IMR-90 (cell line): Measurements from ENCODE around the gene GSTA2. TPM values are rescaled to one million over a fixed set of nuclear protein-coding genes. Genes with fewer than 3 reads are reported as not detected.

ENCODE experiments used
- ATAC-seq: fragments of 200-7000 bp; cut with Tn5 transposase; 2 replicates; pipeline ENCODE4 v1.9.1; 2020; ENCODE audit warnings: low read depth, mild to moderate bottlenecking, moderate library complexity
- BruUV-seq: library from RNA; stranded (reverse); fragments of 400-500 nt; replicated peaks from 2 replicates; lab custom pipeline; 2021; lab: Mats Ljungman, UMichigan
- CTCF ChIA-PET: fragments of 300-600 bp; formaldehyde crosslinking; extraction: SDS; loops from one replicate; lab custom pipeline; 2021; ENCODE audit warnings: antibody characterized with exemption; lab: Yijun Ruan, JAX
- POLR2A ChIA-PET: fragments of 300-600 bp; sonication (Branson Sonifier 250); formaldehyde crosslinking; loops from one replicate; lab custom pipeline; 2022; ENCODE audit warnings: antibody characterized with exemption; ENCODE audit not compliant: unreplicated experiment; lab: Charles Lee
- DNase-seq: peaks from one replicate; pipeline ENCODE4 v3.0.0; 2013
- H2AFZ ChIP-seq: replicated peaks from 2 replicates; pipeline ENCODE3; 2013; ENCODE audit warnings: low read length, mild to moderate bottlenecking; ENCODE audit not compliant: poor library complexity
- H2AK5ac ChIP-seq: 2 replicates; pipeline ENCODE4 v1.6.1; 2013; ENCODE audit warnings: low read depth, low read length, inconsistent platforms
- H2AK9ac ChIP-seq: replicated peaks from 2 replicates; pipeline ENCODE3; 2013; ENCODE audit warnings: mild to moderate bottlenecking, low read depth, low read length, moderate library complexity; ENCODE audit not compliant: poor library complexity
- H2BK120ac ChIP-seq: 2 replicates; pipeline ENCODE4 v1.6.1; 2013; ENCODE audit warnings: low read depth, low read length, inconsistent platforms
- H2BK15ac ChIP-seq: 3 replicates; pipeline ENCODE4 v1.6.1; 2013; ENCODE audit warnings: low read depth, low read length, inconsistent platforms
- H2BK20ac ChIP-seq: 2 replicates; pipeline ENCODE4 v1.6.1; 2013; ENCODE audit warnings: low read depth, mild to moderate bottlenecking, inconsistent platforms, low read length, moderate library complexity
- H2BK5ac ChIP-seq: 2 replicates; pipeline ENCODE4 v1.6.1; 2013; ENCODE audit warnings: mild to moderate bottlenecking, low read depth, low read length, inconsistent platforms; ENCODE audit not compliant: poor library complexity, severe bottlenecking
- H3K14ac ChIP-seq: replicated peaks from 2 replicates; pipeline ENCODE4 v1.6.1; 2013; ENCODE audit warnings: low read depth, low read length, inconsistent platforms
- H3K18ac ChIP-seq: 2 replicates; pipeline ENCODE4 v1.6.1; 2013; ENCODE audit warnings: low read depth, low read length, control low read depth
- H3K23ac ChIP-seq: 2 replicates; pipeline ENCODE4 v1.6.1; 2013; ENCODE audit warnings: low read depth, low read length, inconsistent platforms
- H3K27ac ChIP-seq: 2 replicates; pipeline ENCODE4 v1.5.1; 2013; ENCODE audit warnings: mild to moderate bottlenecking, control low read depth, low read length; ENCODE audit not compliant: insufficient read depth
- H3K27me3 ChIP-seq: 2 replicates; pipeline ENCODE4 v1.6.1; 2013; ENCODE audit warnings: low read length; ENCODE audit not compliant: control insufficient read depth, insufficient read depth
- H3K36me3 ChIP-seq: 2 replicates; pipeline ENCODE4 v1.6.1; 2013; ENCODE audit warnings: low read length, mixed read lengths; ENCODE audit not compliant: control insufficient read depth, insufficient read depth
- H3K4ac ChIP-seq: 2 replicates; pipeline ENCODE4 v1.6.1; 2013; ENCODE audit warnings: low read depth, low read length, inconsistent platforms
- H3K4me1 ChIP-seq: 2 replicates; pipeline ENCODE4 v1.6.1; 2013; ENCODE audit warnings: low read length, mixed read lengths; ENCODE audit not compliant: control insufficient read depth, insufficient read depth
- H3K4me2 ChIP-seq: 2 replicates; pipeline ENCODE4 v1.6.1; 2013; ENCODE audit warnings: low read depth, mild to moderate bottlenecking, control low read depth, low read length, moderate library complexity
- H3K4me3 ChIP-seq: 2 replicates; pipeline ENCODE4 v1.5.1; 2013; ENCODE audit warnings: low read depth, mild to moderate bottlenecking, control low read depth, low read length, moderate library complexity; ENCODE audit not compliant: insufficient read depth
- H3K56ac ChIP-seq: 2 replicates; pipeline ENCODE4 v1.6.1; 2013; ENCODE audit warnings: low read length, inconsistent platforms; ENCODE audit not compliant: insufficient read depth; ENCODE audit errors: extremely low read depth
- H3K79me1 ChIP-seq, 2 experiments: 2 replicates each; pipeline ENCODE4 v1.6.1; 2013; ENCODE audit warnings: low read length in 2 of 2, inconsistent platforms in 1 of 2, low read depth in 1 of 2
- H3K9ac ChIP-seq: 2 replicates; pipeline ENCODE4 v1.6.1; 2013; ENCODE audit warnings: low read depth, low read length, control low read depth
- H3K9me1 ChIP-seq: 2 replicates; pipeline ENCODE4 v1.6.1; 2013; ENCODE audit warnings: low read length, inconsistent platforms; ENCODE audit not compliant: insufficient read depth
- H3K9me3 ChIP-seq: 2 replicates; pipeline ENCODE4 v1.6.1; 2013; ENCODE audit warnings: low read length; ENCODE audit not compliant: control insufficient read depth, insufficient read depth
- H4K20me1 ChIP-seq: 2 replicates; pipeline ENCODE4 v1.6.1; 2013; ENCODE audit warnings: low read length, inconsistent platforms; ENCODE audit not compliant: insufficient read depth
- H4K5ac ChIP-seq: 2 replicates; pipeline ENCODE4 v1.6.1; 2013; ENCODE audit warnings: mild to moderate bottlenecking, low read depth, low read length, control low read depth
- H4K8ac ChIP-seq, 2 experiments: 2 replicates each; pipeline ENCODE4 v1.6.1; 2013; ENCODE audit warnings: low read depth in 2 of 2, low read length in 2 of 2, control low read depth in 1 of 2, inconsistent platforms in 1 of 2
- H4K91ac ChIP-seq: 2 replicates; pipeline ENCODE4 v1.6.1; 2013; ENCODE audit warnings: low read depth, low read length, inconsistent platforms; ENCODE audit not compliant: insufficient read depth
- MAFK ChIP-seq: IDR thresholded peaks from 2 replicates; pipeline ENCODE4 v1.6.1; 2012; ENCODE audit warnings: low read depth, low read length, improper control_type of control experiment
- MAZ ChIP-seq: IDR thresholded peaks from 2 replicates; pipeline ENCODE4 v1.6.1; 2012; ENCODE audit warnings: low read depth, mild to moderate bottlenecking, low read length, improper control_type of control experiment, moderate library complexity, borderline replicate concordance
- NFE2L2 ChIP-seq: fragments of 150-350 bp; IDR thresholded peaks from 2 replicates; pipeline ENCODE4 v1.6.1; 2016; ENCODE audit warnings: low read depth, mild to moderate bottlenecking, low read length
- SMC3 ChIP-seq: fragments of 150-350 bp; IDR thresholded peaks from 2 replicates; pipeline ENCODE4 v1.6.1; 2016; ENCODE audit warnings: low read depth, mild to moderate bottlenecking, antibody characterized with exemption, low read length, moderate library complexity
- WGBS, 2 experiments: methylation state at CpG; one replicate each; pipeline versions ENCODE4 v1.1.5 to v1.1.7; 2013; ENCODE audit warnings: missing lambda C conversion rate in 2 of 2; ENCODE audit not compliant: insufficient read length in 1 of 2; ENCODE audit errors: extremely low coverage in 2 of 2; 5-methylcytosine and 5-hydroxymethylcytosine counted together
- dilution Hi-C: fragments of 300-500 bp; cut with HindIII; formaldehyde crosslinking; loops from one replicate; pipeline ENCODE4 v1.14.3; 2018; ENCODE audit warnings: low sequenced_read_pairs; ENCODE audit not compliant: unreplicated experiment
- in situ Hi-C: fragments of 300-500 bp; cut with MboI; formaldehyde crosslinking; loops from 3 replicates; pipeline ENCODE4 v1.14.3; 2019; ENCODE audit warnings: low sequenced_read_pairs, inconsistent platforms, mixed read lengths
- intact Hi-C: fragments of 100-400 bp; cut with micrococcal nuclease; formaldehyde crosslinking; loops from 2 replicates; pipeline ENCODE4 v1.10.0; 2022
- polyA plus RNA-seq, 3 experiments: library from polyadenylated mRNA; depleted of rRNA; stranded (reverse); fragments of >200 nt; gene quantifications; 2 replicates each; pipeline ENCODE4 v1.2.3, GENCODE V29; 2012; ENCODE audit warnings: low replicate concordance in 1 of 3
- total RNA-seq: library from RNA; depleted of rRNA; stranded (reverse); fragments of >200 nt; gene quantifications from 2 replicates; pipeline ENCODE4 v1.2.3, GENCODE V29; 2012
- TF ChIP-seq, protein P1 (sequence below): fragments of 150-350 bp; IDR thresholded peaks from 2 replicates; pipeline ENCODE4 v1.6.1; 2016; ENCODE audit warnings: low read depth, mild to moderate bottlenecking, low read length, moderate library complexity, borderline replicate concordance
- TF ChIP-seq, protein P2 (sequence below): conservative IDR thresholded peaks from 2 replicates; pipeline ENCODE4 v1.5.1; 2012; ENCODE audit warnings: mild to moderate bottlenecking, low read depth, low read length, improper control_type of control experiment

Gene GSTA2
- total and polyA plus RNA-seq, 2 of the 4 experiments (the other 2 are of a cell fraction) = not detected

DNA sequence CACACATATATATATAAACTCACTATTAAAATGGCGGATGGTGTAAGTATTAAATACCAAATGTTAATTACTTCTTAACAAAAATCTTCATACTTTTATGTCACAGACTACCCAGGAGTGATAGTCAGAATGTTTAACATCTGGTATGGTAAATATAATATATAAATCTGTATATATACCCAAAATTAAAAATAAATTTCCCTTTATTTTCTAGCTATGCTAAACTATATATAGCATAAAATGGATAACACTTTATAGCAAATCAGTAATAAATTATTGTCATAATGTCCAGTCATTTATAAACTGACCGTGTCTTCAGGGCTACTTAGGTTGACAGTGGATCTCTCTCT, 37.1 kb downstream of the GSTA2 start:
- DNase-seq (no peak), ATAC-seq (no peak)
- Histone ChIP-seq H2BK20ac (no peak overlapping the region), H3K56ac (no peak overlapping the region), H3K9ac (no peak overlapping the region), H3K18ac (no peak overlapping the region), H3K36me3 (no peaks in the 10 kb centered on the region), H3K27ac (no peak overlapping the region), H4K8ac (no peak overlapping the region), H2AK5ac (no peak overlapping the region), H3K4me2 (no peak overlapping the region), H3K23ac (no peak overlapping the region), H3K14ac (no peak overlapping the region), H2AK9ac (no peak overlapping the region), H3K79me1 (no peaks in the 10 kb centered on the region), H2AFZ (no peak overlapping the region), H2BK15ac (no peak overlapping the region), H2BK5ac (no peak overlapping the region), H3K9me3 (no peaks in the 10 kb centered on the region), H3K4me1 (no peaks in the 10 kb centered on the region; the same call in 1 of the 2 replicates), H3K4me3 (no peak overlapping the region), H4K20me1 (no peaks in the 10 kb centered on the region), H2BK120ac (no peak overlapping the region), H4K5ac (no peak overlapping the region), H4K91ac (no peak overlapping the region), H3K27me3 (no peaks in the 10 kb centered on the region; the same call in 1 of the 2 replicates), H3K4ac (no peak overlapping the region), H3K9me1 (no peaks in the 10 kb centered on the region)
- no TSS peak for BruUV-seq
- intact Hi-C loops (no loop called here), dilution Hi-C loops (no loop called here), in situ Hi-C loops (no loop called here)
- TF ChIP-seq MAZ (no peak), MAFK (no peak), NFE2L2 (no peak), SMC3 (no peak)
- TF ChIP-seq, protein P1, sequence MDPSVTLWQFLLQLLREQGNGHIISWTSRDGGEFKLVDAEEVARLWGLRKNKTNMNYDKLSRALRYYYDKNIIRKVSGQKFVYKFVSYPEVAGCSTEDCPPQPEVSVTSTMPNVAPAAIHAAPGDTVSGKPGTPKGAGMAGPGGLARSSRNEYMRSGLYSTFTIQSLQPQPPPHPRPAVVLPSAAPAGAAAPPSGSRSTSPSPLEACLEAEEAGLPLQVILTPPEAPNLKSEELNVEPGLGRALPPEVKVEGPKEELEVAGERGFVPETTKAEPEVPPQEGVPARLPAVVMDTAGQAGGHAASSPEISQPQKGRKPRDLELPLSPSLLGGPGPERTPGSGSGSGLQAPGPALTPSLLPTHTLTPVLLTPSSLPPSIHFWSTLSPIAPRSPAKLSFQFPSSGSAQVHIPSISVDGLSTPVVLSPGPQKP = no peak
- TF ChIP-seq, protein P2, sequence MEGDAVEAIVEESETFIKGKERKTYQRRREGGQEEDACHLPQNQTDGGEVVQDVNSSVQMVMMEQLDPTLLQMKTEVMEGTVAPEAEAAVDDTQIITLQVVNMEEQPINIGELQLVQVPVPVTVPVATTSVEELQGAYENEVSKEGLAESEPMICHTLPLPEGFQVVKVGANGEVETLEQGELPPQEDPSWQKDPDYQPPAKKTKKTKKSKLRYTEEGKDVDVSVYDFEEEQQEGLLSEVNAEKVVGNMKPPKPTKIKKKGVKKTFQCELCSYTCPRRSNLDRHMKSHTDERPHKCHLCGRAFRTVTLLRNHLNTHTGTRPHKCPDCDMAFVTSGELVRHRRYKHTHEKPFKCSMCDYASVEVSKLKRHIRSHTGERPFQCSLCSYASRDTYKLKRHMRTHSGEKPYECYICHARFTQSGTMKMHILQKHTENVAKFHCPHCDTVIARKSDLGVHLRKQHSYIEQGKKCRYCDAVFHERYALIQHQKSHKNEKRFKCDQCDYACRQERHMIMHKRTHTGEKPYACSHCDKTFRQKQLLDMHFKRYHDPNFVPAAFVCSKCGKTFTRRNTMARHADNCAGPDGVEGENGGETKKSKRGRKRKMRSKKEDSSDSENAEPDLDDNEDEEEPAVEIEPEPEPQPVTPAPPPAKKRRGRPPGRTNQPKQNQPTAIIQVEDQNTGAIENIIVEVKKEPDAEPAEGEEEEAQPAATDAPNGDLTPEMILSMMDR = no peak
- ChIA-PET POLR2A (no interaction called here), CTCF (no interaction called here)
- no CpG with 5 or more reads among the region's 2 CpGs for WGBS, 2 experiments
